ENCODE measurements around the gene GPR101. TPM values are rescaled to one million over a fixed set of nuclear protein-coding genes. Genes with fewer than 3 reads are reported as not detected.

The GPR101 gene
- total RNA-seq, 4 donors from 2014 or later = not detected

DNA sequence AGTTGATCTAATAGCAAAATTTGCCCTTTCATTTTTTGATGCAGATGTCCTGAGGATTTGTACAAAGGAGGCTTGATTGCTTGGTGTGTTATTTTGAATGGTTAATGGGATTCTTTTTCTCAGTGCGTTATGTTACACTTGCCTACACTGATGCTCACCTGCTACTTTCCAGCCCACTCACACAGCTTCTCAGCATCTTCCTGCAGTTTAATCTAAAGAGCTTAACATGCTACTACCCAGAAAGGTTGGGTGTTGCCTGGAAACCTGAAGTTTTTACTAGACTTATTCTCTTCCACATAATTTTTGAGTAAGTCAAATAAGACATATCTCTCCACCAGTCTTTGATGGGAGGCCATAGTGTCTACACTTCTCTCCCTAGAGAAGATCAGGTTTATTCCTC, 9.9 kb upstream of the GPR101 start:
- Histone ChIP-seq H3K27me3 (no peaks in the 10 kb centered on the region), H3K4me1 (no peaks in the 10 kb centered on the region), H3K36me3 (no peaks in the 10 kb centered on the region), H3K9me3 (no peaks in the 10 kb centered on the region), H3K4me3 (no peak overlapping the region), H3K27ac (no peak overlapping the region)
- DNase-seq = no peak
- TF ChIP-seq, protein P1, sequence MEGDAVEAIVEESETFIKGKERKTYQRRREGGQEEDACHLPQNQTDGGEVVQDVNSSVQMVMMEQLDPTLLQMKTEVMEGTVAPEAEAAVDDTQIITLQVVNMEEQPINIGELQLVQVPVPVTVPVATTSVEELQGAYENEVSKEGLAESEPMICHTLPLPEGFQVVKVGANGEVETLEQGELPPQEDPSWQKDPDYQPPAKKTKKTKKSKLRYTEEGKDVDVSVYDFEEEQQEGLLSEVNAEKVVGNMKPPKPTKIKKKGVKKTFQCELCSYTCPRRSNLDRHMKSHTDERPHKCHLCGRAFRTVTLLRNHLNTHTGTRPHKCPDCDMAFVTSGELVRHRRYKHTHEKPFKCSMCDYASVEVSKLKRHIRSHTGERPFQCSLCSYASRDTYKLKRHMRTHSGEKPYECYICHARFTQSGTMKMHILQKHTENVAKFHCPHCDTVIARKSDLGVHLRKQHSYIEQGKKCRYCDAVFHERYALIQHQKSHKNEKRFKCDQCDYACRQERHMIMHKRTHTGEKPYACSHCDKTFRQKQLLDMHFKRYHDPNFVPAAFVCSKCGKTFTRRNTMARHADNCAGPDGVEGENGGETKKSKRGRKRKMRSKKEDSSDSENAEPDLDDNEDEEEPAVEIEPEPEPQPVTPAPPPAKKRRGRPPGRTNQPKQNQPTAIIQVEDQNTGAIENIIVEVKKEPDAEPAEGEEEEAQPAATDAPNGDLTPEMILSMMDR (IDR thresholded peaks at IDR 0.05) = no peak
- no peak for TF ChIP-seq POLR2A (IDR thresholded peaks at IDR 0.05)

DNA sequence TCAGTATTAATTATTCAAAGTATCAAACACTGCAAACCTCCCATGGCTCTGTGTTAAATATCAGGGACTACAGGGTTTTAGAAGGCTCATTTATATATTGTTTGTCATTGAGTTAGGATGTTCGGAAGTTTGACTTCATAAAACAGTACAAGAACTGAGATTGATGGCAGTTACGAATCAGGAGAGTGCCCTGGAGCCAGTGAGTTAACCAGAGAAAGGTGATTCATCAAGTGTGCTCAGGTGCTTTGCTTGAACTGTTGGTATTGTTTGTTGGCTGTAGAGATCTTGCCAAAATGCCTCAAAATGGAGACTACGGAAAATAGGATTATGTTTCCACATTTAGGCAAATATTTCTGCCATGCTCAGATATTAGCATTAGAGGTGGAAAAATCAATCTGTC, 7.5 kb upstream of the GPR101 start:
- no peaks in the 10 kb centered on the region for H3K9me3 ChIP-seq
- TF ChIP-seq POLR2A (IDR thresholded peaks at IDR 0.05) = no peak
- TF ChIP-seq, protein P1 (IDR thresholded peaks at IDR 0.05) = no peak
- DNase-seq = no peak
- no peaks in the 10 kb centered on the region for H3K4me1 ChIP-seq
- H3K27ac ChIP-seq = no peak overlapping the region
- no peak overlapping the region for H3K4me3 ChIP-seq
- H3K36me3 ChIP-seq = no peaks in the 10 kb centered on the region
- no peaks in the 10 kb centered on the region for H3K27me3 ChIP-seq

DNA sequence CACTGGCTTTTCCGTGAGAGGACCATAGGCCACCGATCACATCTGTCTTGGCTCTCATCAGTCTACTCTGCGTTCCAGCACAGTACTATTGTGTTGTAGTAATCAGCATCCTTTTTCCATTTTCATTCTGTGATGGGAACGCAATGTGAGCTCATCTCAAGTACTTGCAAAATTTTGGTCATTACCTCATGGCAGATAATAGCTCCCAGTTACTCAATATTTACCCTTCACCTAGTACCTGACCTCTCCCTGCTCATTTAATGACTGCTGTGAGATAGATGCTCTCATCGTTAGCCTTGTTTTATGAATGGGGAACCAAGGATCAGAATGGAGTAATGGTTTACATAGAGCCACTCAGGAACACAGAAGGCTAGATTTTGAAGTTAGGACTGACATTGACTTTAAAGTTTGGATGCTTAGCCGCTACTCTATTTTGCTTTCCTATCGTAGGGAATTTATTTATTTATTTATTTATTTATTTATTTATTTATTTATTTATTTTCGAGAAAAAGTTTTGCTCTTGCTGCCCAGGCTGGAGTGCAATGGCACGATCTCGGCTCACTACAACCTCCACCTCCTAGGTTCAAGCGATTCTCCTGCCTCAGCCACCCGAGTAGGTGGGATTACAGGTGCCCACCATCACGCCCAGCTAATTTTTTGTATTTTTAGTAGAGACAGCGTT, 6.5 kb upstream of the GPR101 start:
- Histone ChIP-seq H3K36me3 (no peaks in the 10 kb centered on the region), H3K4me3 (no peak overlapping the region), H3K27me3 (no peaks in the 10 kb centered on the region), H3K9me3 (no peaks in the 10 kb centered on the region), H3K4me1 (no peaks in the 10 kb centered on the region), H3K27ac (no peak overlapping the region)
- TF ChIP-seq, protein P1 (IDR thresholded peaks at IDR 0.05) = no peak
- no peak for TF ChIP-seq POLR2A (IDR thresholded peaks at IDR 0.05)
- no peak for DNase-seq

DNA sequence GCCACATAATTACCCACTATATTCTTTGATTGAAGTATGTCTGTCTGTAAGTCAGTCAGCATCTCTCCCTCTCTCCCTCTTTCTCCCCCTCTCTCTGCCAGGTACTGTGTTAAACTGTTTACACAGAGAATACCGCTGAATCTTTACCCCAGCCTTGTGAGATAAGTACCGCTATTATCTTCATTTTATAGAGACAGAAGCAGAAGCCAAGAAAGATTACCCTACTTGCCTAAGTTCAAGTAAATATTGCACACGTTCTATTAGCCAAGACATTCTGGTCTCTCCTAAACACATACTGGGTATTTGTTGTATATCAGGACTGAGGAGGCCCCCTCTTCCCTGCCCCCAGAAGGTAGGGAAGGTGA, 695 bp upstream of the GPR101 start:
- no peaks in the 10 kb centered on the region for H3K27me3 ChIP-seq
- no peaks in the 10 kb centered on the region for H3K36me3 ChIP-seq
- H3K27ac ChIP-seq = no peak overlapping the region
- no peak for DNase-seq
- no peak overlapping the region for H3K4me3 ChIP-seq
- H3K4me1 ChIP-seq = peaks cover 0 to 6% (median 0%) of the 10 kb centered on the region in 4 donors
- TF ChIP-seq, protein P1 (IDR thresholded peaks at IDR 0.05) = no peak
- TF ChIP-seq POLR2A (IDR thresholded peaks at IDR 0.05) = no peak
- no peaks in the 10 kb centered on the region for H3K9me3 ChIP-seq

DNA sequence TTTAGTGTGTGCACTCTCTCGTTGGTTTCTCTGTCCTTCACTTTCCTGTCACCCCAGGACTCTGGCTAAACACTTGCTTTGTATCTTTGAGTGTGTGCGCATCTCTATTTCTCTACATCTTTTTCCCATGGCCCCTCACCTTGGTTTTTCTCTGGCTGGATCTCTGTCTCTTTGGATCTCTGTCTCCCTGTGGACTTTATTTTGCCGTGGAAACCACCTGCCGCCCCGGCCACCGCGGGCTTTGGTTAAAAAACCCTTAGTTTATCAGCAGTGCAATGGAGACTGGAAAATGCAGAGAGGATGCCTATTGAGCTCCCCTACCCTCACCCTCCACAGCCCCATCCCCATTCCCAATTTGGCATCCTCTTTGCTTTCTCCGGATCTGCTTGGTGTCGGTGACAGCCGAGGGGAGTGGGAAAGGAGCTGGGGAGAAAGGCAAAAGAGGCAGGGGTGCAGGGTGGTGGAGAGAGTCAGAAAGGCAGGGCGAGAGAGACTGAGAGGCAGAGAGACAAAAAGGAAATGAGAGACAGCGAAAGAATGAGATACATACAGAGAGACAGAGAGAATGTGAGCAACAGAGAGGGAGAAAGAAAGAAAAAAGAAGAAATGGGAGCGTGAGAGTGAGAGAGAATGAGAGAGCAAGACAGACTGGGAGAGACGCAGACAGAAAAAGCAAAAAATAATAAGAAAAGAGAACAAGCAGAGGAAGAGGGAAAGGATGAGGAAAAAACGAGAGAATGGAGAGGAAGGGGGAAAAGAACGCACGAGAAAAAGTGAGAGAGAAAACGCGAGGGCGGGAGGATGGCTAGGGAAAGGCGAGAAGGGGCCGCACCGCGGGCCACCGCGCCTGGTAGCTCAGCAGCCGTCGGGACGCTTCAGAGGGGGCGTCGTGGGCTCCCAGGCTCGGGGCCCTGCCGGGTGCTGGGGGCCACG, 688 bp downstream of the GPR101 start:
- peak overlapping the region in 1 of 4 donors; percentile 26 for H3K4me3 ChIP-seq
- no peak overlapping the region for H3K27ac ChIP-seq
- no peak for TF ChIP-seq POLR2A (IDR thresholded peaks at IDR 0.05)
- TF ChIP-seq, protein P1 (IDR thresholded peaks at IDR 0.05) = no peak
- no peaks in the 10 kb centered on the region for H3K9me3 ChIP-seq
- no peaks in the 10 kb centered on the region for H3K27me3 ChIP-seq
- no peak for DNase-seq
- H3K36me3 ChIP-seq = no peaks in the 10 kb centered on the region
- H3K4me1 ChIP-seq = peaks cover 0 to 6% (median 0%) of the 10 kb centered on the region in 4 donors
